Measurements from ENCODE around the gene TTLL11.

- no peak for TF ChIP-seq GATA2 (IDR thresholded peaks at IDR 0.05; ENCODE audit: low read depth, low read length)
- TF ChIP-seq GATA3 (IDR thresholded peaks at IDR 0.05; ENCODE audit: low read depth, low read length): no peak
Measured at GRCh38 chr9:121813519-121814210, 279.4 kb downstream of the TTLL11 start.

All from SH-SY5Y (cell line).